NCI-H446 (cell line): ENCODE results near the gene ZNF672.
"Not testable (repeated sequence)": the region's sequence is repeated elsewhere in the genome, so short reads cannot be mapped to it uniquely, and the experiment has no call there.

Source experiments
- DNase-seq, 2 experiments: peaks; one replicate each; lab custom pipeline; 2025; lab: John Stamatoyannopoulos, UW

ZNF672 gene

GRCh38 chr1:248812736-248813425 is 25.1 kb upstream of the ZNF672 start:
- no peak for DNase-seq

GRCh38 chr1:248813546-248813945 is 24.5 kb upstream of the ZNF672 start:
- DNase-seq, result no peak

- DNase-seq, result no peak
Measured at GRCh38 chr1:248814351-248814750, 23.7 kb upstream of the ZNF672 start.

GRCh38 chr1:248815407-248816034 is 22.5 kb upstream of the ZNF672 start:
- DNase-seq, result no peak

- no peak for DNase-seq
Measured at GRCh38 chr1:248816042-248816851, 21.8 kb upstream of the ZNF672 start.

- no peak for DNase-seq
Measured at GRCh38 chr1:248817065-248817464, 21.0 kb upstream of the ZNF672 start.

- DNase-seq, result no peak
Measured at GRCh38 chr1:248818505-248819374, 19.3 kb upstream of the ZNF672 start.

GRCh38 chr1:248820041-248820585 is 17.9 kb upstream of the ZNF672 start:
- DNase-seq, result no peak

GRCh38 chr1:248821101-248821500 is 16.9 kb upstream of the ZNF672 start:
- DNase-seq, result no peak

GRCh38 chr1:248821641-248822040 is 16.4 kb upstream of the ZNF672 start:
- DNase-seq, result no peak

- no peak for DNase-seq
Measured at GRCh38 chr1:248822148-248823032, 15.6 kb upstream of the ZNF672 start.

GRCh38 chr1:248823517-248824001 is 14.5 kb upstream of the ZNF672 start:
- DNase-seq, result no peak

- no peak for DNase-seq
Measured at GRCh38 chr1:248824301-248824700, 13.7 kb upstream of the ZNF672 start.

- DNase-seq, result no peak
Measured at GRCh38 chr1:248824701-248825100, 13.3 kb upstream of the ZNF672 start.

GRCh38 chr1:248825136-248825535 is 12.9 kb upstream of the ZNF672 start:
- no peak for DNase-seq

- DNase-seq, result peak in 1 of 2 experiments; percentile 49
Measured at GRCh38 chr1:248825573-248825908, 12.5 kb upstream of the ZNF672 start.

- peak; percentile 94 to 96 for DNase-seq
Measured at GRCh38 chr1:248825909-248826760, 11.9 kb upstream of the ZNF672 start, which contains the start of gene SH3BP5L. SH3BP5L (minus strand) TSS chr1:248825915; CDS start chr1:248824935, 980 bp downstream.

GRCh38 chr1:248828845-248829244 is 9.2 kb upstream of the ZNF672 start:
- DNase-seq, result no peak

GRCh38 chr1:248830718-248831017 is 7.4 kb upstream of the ZNF672 start:
- DNase-seq, result not testable (repeated sequence)

- DNase-seq, result no peak
Measured at GRCh38 chr1:248831842-248832241, 6.2 kb upstream of the ZNF672 start.
